NAMALWA (cell line): ENCODE results near the gene LRRC52.

Experiments used
- DNase-seq: peaks from one replicate; pipeline ENCODE4 v3.0.0-alpha.2; 2015; ENCODE audit warnings: low spot score

The LRRC52 gene, protein sequence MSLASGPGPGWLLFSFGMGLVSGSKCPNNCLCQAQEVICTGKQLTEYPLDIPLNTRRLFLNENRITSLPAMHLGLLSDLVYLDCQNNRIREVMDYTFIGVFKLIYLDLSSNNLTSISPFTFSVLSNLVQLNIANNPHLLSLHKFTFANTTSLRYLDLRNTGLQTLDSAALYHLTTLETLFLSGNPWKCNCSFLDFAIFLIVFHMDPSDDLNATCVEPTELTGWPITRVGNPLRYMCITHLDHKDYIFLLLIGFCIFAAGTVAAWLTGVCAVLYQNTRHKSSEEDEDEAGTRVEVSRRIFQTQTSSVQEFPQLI

DNA sequence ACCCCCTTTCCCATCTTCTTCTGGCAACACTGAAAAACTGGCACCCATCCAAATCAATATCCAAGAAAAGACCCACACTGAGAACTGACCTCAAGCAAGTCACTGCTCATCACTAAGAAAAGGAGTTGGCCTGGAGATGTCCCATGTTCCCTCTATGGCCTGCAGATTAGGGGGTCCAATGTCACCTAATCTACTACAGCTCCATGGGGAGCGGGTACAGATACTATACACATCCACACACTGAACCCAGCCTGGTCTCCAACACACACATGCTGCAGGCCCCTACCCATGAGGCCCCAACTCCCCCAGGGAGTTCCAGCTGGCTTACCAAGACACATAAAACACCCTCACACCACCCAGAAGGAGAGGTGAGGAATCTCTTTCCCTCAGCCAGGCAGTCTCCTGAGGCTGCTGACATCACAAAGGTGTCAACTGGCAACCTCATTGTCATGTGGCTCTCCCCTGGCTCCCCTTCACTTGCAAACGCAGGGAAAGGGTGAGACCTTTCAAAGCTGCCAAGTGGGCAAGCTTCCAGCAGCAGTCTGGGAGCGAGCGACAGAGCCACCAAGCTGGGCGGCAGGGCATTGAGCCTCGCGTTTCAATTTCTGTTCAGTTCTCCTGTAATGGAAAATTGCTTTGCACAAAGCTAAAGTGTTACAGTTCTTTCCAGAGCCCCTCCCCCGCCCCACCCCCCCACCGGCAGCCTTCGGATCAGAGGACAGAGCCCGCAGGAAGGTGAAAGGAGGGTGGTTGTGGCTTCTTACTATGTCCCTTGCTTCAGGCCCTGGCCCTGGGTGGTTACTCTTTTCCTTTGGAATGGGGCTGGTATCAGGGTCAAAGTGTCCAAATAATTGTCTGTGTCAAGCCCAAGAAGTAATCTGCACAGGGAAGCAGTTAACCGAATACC is at the start of gene LRRC52:
TSS of gene LRRC52 (plus strand) at position 469 of the 907 bp plus-strand sequence. CDS start at position 766, 297 bp downstream.
- DNase-seq, result no peak

DNA sequence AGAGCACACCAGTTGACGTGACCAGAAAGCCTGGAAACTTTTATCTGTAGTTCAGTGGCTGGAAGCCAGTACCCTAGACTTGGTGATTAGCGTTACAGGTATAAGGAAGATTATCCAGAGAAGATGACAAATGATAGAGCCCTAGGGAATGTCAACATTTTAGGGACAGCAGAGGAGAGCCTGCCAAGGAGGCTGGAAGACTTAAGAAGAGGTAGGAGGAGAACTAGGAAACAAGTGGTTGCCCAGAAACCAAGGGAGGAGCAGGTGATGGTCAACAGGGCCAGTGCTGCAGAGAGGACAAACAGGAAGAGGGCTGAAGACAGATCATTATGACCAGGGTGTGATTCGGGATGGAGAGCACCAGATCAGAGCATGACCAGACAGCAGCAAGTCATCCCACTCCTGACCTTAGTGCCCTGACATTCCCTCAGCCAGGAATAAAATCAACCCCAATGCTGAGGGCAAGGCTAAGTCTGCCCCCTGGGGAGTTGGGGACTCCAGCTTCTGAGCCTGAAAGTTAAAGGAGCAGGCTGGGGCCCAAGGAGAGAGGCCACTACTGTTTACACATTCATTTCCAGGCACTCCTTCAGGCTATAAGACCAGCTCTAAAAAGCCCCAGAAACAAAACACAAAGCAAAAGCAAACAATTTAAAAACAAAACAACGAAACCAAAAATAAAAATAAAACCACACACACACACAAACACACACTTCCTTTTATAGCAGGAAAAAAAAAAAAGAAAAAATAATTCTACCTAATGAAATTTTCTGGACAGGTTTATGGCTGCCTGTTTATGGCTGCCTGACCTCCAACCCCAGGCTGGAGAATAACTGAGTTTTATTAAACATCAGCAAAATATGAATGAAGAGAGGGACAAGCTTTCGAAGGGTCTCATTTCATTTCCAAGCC is 48.6 kb upstream of the LRRC52 start:
- no peak for DNase-seq

DNA sequence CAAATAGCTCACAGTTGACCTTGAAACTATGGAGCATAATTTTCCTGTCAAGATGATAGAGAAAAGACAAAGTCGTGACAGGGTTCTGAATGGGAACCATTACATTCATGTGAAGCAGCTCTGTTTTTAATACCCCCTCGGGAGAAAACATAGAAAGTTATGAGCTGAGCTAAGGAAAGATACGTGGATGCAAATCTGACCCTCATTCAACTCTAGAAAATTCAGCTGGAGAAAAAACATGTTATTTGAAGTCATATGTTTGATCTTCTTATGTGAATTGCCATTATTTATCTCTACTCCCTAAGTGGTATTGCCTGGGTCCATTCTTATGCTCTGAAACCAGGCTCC is 48.0 kb upstream of the LRRC52 start:
- no peak for DNase-seq

DNA sequence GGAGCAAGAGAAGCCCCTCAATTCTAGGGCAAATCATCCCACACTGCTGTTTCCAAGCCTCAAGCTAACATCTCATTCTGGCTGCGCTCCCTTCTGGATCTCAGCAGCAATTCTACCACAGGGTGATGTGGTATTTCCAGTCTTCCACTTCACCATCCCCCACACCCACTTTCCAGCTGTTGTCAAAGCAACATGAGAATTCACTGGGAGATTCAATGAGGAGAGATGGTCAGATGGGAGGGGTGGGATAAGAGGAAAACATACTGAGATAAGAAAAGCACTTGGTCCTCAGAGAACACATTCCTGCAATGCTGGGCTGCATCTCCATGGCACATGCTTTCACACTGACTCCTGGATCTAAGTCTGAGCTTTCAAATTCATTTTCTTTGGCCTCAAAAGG is 47.3 kb upstream of the LRRC52 start:
- no peak for DNase-seq

DNA sequence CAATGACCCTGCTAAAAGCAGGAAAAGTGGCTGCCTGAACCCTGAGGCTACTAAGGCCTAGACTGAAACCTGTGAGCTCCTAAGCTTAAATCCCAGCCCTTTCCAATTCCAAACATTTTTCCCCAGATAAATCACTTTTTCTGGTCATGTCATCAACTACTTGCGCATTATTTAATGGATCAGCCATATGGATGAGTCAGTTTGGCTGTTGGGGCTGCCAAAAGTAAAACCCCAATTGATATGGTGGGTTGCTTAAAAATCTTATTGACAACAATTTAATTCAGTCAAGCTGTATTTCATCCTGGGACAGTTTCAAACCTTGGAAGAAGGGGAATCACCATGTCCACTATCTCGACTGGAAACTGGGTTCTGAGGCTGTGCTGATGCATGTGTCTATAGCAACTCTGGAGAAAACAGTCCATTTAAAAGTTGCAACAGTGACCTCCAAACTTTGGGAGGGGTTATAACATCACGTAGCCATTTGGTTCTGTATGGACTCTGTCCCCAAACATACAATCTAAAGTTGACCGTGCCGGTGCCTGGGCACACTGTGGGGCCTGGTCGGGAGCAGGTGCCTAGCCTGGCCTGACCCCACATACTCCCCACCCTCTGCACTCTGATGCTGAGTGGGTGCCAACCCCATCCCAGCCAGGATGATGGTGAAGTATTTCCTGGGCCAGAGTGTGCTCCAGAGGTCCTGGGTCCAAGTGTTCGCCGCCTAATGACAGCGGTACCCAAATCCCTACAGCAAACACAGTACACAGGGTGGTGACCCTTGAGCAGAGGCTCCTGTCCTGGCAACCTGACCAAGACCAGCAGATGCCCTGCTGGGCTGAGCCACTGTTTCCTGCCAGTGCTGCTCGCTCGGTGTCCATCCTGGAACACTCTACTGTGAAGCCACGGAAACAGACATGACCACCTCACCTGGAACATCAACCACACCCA is 46.5 kb upstream of the LRRC52 start:
- DNase-seq, result no peak

DNA sequence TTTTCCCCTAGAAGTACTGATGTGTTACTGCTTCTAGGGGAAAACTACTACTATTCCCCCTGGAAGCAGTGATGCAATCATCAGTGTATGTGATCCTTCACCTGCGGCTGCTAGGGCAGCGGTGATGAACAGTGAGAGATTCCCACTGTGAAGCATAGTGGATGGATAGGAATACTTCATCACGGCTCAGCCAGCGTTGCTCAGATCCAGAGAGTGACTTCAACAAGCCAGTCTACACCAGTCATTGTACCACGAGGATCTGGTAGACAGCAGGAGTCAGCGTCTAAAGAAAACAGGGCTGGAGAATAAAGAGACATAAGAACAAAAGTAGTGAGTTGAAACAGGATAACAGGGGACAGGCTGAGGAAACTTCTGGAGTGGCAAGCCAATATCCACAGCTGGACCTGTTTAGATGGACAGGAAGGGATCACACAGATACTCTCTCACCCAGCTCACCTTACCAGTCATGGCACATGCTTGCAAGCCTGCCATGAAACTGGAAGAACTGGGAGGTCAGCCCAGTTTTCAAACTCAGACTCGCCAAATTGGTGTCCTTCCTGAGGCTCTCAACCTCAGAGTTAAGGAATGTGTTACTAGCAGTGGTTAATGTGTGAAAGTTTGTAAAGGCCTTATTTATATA is 42.4 kb upstream of the LRRC52 start:
- no peak for DNase-seq

DNA sequence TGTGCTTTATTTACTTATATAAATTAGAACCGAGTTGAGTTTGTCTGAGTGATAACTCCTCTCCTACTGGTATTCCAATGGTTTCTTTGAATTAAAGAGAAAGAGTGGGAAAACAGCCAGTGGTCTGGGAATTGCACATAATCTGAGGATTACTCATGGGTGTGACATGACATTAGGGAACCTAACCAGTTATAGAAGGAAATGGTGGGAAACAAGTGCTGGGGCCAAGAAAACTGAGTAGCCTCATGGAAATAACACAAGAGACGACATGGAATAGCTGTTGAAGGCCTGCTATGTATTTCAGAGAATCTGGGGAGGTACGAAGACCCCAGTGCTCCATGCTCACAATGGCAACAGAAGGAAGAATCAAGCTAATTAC is 41.8 kb upstream of the LRRC52 start:
- DNase-seq, result no peak

DNA sequence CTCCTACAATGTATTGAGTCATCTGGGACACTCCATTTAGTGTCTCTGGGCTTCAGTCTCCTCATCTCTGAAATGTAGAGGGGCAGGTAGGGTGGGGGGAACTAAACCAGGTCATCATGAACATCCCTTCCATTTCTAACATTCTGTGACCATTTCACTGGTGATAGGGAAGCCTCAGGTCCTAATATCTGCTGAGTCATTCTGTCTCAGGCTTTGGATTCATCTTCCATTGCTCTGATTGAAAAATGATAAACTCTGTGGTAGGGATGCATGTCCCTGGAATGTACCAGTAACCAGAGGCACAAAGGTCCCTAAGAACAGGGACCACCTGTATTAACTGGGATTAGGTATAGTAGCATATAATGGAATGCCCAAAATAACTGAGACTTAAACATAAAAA is 36.2 kb upstream of the LRRC52 start:
- DNase-seq, result no peak

DNA sequence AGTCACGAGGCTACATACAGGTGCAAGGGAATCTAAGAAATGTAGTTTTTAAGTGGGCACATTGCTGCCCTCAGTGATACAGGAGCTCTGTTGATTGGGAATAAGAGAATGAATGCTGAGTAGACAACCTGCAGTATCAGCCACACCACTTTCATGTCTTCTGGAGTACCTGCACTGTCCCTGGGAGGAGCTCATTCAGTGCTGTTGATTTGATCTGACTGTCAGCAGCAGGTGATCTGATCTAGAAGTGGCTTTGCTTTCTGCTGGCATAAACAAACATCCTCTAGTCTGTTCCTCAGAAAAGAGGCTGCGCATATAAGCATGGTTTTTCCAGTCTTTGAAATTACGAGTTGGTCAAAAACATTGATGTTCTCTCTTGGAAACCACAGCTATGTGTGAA is 35.5 kb upstream of the LRRC52 start:
- DNase-seq, result no peak

DNA sequence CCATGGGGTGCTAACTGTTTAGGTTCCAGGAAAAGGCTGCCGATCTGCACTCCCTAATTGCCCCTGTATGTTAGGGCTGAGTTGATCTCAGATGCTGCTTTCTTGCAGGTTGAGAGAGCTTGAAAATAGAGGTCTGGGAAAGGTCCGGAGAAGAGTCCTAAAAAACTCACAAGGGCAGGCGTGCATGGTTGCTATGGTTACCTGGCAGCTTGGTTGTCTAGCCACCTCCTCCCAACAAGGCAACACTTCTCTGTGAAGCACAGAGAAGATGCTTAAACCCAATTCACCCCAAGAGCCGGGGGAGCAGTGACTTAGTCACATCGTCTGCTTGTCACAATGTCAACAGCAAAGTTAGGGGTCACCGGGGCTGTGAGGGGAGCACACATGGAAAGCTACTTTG is 31.0 kb upstream of the LRRC52 start:
- no peak for DNase-seq

DNA sequence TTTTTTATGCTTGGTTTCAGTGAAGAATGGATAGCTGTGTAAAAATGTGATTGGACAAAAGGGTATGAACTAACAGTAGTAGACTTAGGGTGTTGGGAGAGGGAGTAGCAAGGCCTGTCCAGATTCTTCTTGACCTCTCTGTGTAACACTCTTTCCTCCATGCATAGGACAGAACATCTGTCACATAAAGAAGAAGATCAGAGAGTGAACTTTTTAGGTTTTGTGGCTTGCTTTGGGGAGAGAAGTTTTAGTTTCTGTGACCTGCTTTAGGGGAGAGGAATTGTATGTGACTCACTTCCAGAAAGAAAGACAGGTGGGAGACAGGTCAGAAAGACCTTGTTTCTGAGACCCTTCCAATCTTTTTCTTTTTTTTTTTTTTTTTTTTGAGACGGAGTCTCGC is 27.3 kb upstream of the LRRC52 start:
- DNase-seq, result no peak

DNA sequence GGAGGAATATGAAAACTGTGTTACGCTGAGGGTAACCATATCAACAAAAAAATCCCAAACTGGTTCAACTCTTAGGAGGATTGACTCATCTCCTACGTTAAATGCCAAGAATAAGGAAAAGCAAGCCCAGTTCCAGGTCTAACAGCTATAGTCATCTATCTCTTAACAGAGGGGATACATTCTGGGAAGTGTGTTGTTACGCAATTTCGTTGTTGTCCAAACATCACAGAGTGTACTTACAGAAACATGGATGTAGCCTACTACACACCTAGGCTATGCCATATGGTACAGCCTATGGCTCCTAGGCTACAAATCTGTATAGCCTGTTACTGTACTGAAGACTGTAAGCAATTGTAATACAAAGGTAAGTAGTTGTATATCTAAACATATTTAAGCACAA is 23.2 kb upstream of the LRRC52 start:
- no peak for DNase-seq

DNA sequence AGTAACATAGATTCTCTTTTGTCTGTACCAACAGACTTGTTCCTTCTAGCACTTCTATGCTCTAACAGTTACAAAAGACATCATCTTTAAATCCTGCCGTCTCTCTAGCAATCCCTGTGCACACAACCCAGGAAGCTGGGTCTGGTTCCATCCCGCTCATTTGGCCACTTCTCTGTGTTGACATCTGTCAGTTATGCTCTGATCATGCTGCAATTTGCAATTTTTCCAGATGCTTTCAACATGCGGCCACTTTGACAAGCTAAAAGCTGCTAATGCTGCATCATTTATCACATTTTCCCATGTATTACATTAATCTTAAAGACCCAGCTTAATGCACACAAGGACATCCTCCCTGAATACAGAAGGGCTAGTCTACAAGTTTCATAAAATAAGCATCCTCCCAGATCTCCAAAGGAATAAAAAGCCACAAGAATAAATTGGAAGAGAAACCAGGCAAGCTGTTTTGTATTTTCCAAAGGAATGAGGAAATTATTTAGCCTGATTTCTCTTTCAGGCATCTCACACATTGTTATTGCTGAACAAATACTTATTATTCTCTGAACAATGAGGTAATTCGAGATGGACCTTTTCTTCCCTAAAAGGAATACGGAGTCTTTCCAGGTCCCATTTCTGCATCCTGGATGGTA is 19.0 kb upstream of the LRRC52 start:
- no peak for DNase-seq

DNA sequence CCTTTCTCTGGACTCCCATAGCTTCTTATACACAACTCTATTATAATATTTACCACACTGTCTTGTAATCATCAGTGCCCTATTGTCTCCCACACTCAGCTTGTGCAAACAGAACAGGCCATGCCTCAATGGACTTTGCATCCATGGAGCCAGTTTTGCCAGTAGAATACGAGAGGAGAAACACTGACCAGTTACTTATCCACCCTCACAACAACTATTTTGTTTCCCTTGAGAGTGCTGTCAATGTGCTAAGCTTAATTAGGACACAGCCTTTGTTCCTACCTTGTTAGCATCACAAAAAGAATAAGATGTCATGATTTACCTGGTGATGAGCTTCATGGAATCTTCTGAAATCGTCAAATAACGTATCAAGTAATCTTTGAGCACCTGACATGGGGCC is 18.1 kb upstream of the LRRC52 start:
- DNase-seq, result no peak

DNA sequence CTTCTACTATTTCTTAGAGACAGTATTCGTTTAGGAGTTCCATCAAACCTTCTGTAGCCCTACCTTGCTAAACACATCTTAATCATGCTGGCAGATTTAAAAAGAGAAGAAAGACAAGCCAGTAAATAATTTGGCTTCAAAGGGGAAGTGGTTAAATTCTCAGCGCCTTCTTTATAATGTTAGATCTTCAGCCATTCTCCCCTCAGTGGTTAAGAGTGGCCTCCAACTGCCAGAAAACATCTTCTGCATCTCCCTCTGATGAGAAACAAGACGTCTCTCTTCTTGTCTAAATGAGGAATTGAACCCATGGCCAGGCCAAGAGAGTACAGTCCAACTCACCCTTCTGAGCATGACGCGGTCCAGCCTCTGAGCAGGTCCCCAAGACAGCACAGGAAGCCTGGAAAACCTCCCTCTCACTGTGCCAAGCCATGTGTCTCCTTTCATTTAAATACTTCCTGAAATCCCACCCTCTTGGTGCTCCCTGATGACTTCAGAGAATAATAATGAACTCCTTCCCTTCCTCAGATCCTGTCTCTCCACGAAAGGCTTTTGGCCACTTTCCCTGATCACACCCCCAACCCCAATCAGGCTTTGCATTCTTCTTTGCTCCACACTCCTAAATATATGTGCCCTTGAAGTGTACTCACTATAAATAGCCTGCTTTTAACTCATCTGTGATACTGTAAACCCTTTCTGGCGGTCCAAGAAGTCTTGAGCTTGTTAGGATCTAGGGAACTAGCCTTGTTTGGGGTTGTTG is 16.4 kb upstream of the LRRC52 start:
- DNase-seq, result no peak

DNA sequence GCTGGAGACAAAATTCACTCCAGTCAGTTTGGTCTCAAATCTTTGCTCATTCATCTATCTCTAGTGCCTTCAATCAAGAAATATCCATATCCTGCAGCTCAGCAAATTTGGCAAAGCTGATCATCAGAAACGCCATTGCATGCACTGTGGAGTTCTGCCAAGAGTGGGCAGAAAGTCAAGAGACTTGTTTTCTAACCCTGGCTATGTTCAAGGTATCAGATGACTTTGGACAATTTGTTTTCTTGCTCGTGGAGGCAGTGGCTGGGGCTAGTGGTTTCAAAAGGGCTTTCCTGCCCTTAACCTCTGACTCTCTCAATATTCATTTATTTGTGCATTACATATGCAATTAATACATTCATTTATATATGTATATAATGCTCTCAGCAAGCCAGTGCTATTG is 12.8 kb upstream of the LRRC52 start:
- no peak for DNase-seq

DNA sequence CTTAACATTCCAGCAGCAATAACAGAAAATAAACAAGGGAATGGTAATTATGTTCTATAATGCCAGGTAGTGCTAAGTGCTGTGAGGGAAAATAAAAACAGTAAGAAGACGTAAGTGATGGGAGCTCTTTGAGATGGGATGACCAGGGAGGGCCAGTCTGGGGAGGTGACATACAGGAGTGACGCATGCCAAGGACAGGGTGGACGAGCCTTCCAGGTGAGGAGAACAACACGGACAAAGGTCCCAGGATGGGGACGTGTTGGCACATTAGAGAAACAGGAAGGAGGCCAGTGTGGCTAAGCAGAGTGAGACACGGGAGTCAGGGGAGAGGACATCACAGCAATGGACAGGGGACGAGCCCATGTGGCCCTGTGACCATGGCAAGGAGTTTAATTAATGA is 11.7 kb upstream of the LRRC52 start:
- DNase-seq, result no peak

DNA sequence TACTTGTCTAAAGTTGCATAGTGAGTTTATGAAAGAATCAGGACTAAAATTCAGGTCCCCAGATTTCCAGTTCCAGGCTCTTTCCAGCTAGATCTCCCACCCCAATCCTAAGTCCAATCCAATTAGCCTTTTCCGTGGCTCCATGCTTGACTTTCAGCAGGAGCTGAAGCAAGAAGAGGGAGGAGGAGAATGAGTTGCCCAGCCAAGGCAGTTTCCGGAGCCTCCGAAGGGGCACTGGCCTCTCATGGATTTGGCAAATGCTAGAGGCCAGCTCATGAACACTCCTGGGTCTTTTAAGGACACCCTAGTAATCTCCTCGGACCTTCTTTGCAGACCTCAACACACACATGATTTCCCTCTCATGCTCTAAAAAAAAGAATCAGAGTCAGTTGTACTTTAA is 10.5 kb upstream of the LRRC52 start:
- no peak for DNase-seq

DNA sequence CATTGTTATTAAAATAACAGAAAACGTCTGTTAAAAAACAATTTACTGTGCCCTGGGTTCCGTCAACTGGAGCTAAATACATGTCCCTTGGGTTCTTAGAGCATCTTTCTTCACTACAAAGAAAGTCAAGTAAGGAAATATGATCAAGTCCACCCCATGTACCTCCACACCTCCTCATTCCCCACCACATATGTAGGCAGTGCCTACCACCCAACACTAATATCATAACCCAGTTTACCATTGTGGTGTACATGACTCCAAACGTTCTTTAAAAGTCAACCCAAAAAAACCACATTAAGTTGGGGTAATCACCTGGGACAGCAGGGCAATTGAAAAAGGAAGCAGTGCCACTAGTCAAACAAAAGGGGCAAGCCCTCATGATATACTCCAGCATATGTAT is 7.8 kb upstream of the LRRC52 start:
- no peak for DNase-seq
